Raji (cell line): Measurements from ENCODE around the gene CUX1.

Experiments
- POLR2A ChIP-seq: IDR thresholded peaks from 2 replicates; pipeline ENCODE4 v1.6.1; 2011; ENCODE audit warnings: low read depth, low read length, control low read depth; ENCODE audit not compliant: insufficient read depth

Gene CUX1

GRCh38 chr7:102096012-102096332 lies 278.5 kb downstream of the CUX1 start:
- no peak for TF ChIP-seq POLR2A

DNA sequence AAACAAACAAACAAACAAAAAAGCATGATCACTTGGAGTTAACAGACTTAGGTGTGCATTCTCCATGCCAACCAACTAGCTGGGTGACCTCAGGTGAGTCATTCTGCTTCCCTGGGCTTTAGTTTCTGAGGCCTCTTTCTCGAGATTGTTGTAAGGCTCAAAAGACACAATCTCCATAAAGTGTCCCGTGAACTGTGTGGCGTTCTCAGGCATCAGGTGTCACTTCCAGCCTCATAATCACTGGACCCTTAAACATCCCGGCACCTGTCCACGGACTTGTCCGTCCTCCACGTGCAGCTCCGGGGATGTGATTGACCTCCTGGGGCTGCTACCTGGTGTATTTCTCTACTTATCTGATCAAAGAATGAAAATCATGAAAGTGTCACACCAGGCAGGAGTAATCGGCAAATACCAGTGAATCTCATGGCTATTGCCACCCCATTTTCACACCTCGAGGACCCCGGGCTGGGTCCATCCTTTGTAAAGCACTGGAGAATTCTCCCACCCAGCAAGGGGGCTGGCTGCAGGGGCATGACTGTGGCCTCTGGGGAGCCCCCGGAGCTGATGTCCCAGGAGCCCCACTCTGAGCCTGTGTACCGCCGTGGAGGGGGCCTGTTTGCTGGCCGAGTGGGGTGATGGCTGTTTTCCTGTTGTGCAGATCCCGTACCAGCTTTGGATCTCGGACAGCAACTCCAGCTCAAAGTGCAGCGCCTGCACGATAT lies 279.4 kb downstream of the CUX1 start:
- no peak for TF ChIP-seq POLR2A

GRCh38 chr7:102097601-102098161 lies 280.3 kb downstream of the CUX1 start:
- no peak for TF ChIP-seq POLR2A

DNA sequence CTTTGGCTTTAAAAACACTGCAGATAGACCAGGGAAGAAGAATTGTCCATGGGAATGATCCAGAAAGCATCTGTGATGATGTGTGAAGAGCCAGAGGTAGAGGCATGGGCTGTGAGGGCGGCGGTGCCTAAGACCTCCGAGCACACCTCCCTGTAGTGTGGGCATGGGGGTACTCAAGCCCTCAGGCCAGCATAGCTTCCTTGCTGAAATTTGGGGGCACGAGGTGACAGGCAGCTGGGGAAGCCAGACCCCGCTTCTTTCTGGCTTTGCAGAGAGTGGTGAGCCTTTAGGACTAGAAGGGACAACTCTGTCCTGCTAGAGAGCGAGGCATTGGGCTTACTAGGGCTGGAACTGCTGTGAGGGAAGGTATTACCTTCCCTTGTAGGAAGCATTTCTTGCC lies 281.6 kb downstream of the CUX1 start:
- no peak for TF ChIP-seq POLR2A

GRCh38 chr7:102099474-102099873 lies 282.0 kb downstream of the CUX1 start:
- TF ChIP-seq POLR2A, result no peak

- TF ChIP-seq POLR2A, result no peak
Observed at GRCh38 chr7:102101111-102101551, 283.7 kb downstream of the CUX1 start.

DNA sequence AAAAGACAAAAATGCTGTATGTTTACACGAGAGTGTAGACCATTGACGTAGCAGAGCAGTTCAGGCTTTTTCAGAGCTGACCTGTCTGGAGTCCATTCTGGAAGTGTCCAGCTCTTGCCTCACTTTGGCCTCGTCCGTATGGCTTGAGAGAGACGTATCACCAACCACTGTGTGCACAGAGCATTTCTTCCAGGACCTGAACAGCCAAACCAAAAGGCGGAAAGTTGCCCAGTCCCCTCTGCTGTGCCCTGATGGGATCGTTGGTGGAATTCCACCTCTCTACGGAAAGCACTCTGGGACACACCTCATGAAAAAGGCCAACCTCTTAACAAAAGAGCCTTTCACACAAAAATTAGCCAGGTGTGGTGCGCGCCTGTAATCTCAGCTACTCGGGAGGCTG lies 284.5 kb downstream of the CUX1 start:
- TF ChIP-seq POLR2A, result no peak

DNA sequence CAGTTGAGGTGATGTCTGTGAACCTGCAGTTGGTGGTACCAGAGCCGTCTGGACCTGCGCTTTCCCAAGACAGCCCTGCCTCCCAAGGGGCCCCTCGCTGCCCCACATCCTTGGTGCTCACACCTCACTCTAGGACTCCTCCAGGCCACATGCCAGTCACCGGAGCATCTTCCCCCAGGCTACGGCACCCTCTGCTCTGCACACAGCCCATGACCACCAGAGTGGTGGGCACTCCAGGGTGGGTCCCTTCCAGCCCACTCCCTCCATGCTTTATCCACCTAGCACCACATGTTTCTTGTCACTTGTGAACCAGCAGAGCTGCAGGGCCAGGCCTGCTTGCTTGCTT lies 285.6 kb downstream of the CUX1 start:
- no peak for TF ChIP-seq POLR2A

DNA sequence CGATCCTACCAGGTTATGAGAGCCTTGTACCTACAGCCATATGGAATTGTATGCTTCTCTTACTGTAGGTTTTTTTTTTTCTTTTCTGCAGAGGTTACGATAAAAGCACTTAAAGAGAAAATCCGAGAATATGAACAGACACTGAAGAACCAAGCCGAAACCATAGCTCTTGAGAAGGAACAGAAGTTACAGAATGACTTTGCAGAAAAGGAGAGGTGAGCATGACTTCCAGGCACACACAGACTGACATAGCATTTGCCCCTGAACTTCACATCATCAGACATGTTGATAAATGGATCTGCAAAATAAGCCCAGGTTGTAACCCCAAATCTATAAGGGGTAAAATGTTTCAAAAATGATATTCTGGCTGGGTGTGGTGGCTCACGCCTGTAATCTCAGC lies 286.8 kb downstream of the CUX1 start:
- no peak for TF ChIP-seq POLR2A

DNA sequence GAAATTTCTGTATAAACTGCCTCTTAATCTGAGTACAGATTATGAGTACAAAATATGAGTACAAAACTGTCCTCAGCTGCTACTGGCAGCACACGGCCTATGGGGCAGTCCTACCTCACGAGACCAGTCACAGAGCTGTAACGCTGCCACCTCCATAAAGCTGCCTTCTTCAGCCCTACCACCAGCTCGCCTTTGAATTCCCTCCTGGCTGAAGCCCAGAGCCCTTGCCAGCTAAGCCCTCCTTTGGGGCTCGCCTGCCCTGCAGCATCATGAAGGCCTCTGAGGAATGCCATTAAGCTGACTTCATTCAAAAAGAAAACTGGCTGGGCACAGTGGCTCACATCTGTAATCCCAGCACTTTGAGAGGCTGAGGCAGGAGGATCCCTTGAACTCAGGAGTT lies 289.2 kb downstream of the CUX1 start:
- no peak for TF ChIP-seq POLR2A

DNA sequence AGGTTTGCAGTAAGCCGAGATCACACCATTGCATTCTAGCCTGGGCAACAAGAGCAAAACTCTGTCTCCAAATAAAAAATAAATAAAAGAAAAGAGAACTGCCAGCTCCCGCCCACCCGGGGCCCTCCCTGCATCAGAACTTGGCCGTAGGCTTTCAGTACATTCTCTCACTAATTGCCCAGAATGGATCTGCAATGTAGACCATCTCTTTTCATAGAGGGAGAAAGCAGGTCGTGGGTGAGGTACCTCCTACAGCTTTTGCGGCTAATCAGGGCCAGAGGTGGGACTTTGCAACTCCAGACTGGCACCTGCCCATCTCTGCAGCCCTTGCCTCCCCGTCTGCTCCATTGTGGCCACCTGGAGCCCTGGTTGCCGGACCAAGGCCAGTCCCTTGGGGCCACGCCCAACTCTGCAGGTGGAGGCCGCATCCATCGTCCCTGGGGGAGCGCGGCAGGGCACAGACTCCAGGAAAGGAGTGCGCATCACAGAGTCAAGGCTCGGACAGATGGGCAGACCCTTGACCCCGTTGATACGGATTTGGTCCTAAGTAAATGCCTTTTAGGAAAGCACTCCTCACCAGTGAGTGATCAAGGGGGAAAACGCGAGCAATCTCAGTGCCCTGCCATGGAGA lies 290.2 kb downstream of the CUX1 start:
- TF ChIP-seq POLR2A, result no peak

GRCh38 chr7:102111061-102112041 lies 293.9 kb downstream of the CUX1 start:
- TF ChIP-seq POLR2A, result no peak

DNA sequence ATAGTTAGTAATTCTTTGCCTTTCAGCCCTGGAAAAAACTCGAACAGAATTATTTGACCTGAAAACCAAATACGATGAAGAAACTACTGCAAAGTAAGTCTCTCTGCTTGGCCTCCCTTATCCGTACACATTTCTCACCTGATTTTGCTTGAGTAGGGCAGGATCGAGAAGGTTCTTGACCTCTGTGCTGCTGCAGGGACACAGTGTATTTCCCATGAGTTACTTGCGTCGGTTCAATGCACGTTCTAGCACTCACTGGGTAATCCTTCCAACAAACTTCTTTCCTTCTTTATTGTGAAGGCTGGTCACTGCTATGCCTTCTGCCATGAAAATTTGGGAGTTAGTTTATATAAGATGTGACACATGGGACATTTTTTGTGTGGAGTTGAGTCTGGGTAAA lies 297.8 kb downstream of the CUX1 start:
- TF ChIP-seq POLR2A, result no peak

DNA sequence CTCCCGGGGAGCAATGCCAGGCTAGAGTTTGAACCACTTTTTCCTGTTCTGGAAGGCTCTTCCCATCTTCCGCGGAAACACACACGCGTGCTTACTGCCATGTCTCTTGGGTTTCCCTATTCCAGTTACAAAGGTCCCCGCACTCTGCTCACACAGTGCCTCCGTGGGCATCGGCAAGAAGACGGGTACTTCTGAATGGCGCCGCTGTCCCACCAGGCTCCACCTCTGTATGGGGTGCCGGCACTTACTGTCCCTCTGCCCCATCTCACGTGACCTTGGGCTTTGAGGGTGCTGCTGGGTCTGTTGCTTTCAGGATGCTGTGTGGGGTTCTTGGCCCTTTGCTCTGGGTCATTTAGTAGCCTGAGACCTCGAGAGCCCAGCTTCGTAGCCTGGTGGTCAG lies 298.5 kb downstream of the CUX1 start:
- no peak for TF ChIP-seq POLR2A

DNA sequence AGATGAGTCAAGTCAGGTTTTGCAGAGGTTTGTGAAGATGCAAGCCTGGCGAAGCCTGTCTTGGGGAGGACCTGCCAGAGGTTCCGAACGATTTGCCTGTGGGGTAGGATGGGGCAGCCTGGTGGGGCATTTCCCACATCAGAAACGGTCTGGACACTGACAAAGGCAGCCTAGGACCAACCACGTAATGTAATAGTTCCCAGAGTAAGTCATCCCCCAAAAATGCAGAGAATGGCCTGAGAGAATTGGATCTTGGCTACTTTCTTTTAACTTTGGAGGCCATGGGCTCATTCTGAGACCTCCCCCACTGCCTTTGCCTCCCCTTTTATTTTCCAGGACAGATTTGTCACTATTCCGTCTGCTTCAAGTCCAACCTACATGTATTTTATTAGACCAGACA lies 300.3 kb downstream of the CUX1 start:
- no peak for TF ChIP-seq POLR2A
